Measurements from ENCODE around the gene SLC45A2. TPM values are rescaled to one million over a fixed set of nuclear protein-coding genes. Genes with fewer than 3 reads are reported as not detected.

Gene SLC45A2
- total RNA-seq, 1 experiment from 2014 or later, result 0.28 TPM

- DNase-seq (ENCODE audit: low spot score), result no peak
- H3K27me3 ChIP-seq (replicated peaks; ENCODE audit: insufficient read depth, low read depth, low read length, poor library complexity), result no peaks in the 10 kb centered on the region
- ChIA-PET CTCF (no interaction called here), POLR2A (ENCODE audit: low non-redundant PET) (no interaction called here)
- H3K27ac ChIP-seq (ENCODE audit: low read depth, low read length, poor library complexity, severe bottlenecking), result no peak overlapping the region
- intact Hi-C loops (cut with micrococcal nuclease; ENCODE audit: unreplicated experiment), result no loop called here
- no peaks in the 10 kb centered on the region for H3K9me3 ChIP-seq (ENCODE audit: low read depth, low read length, poor library complexity, severe bottlenecking)
- H3K36me3 ChIP-seq (ENCODE audit: insufficient read depth, low read length, poor library complexity, severe bottlenecking), result no peaks in the 10 kb centered on the region
- H3K4me3 ChIP-seq (ENCODE audit: low read depth, low read length, poor library complexity, severe bottlenecking), result no peak overlapping the region
- TF ChIP-seq EZH2 (IDR thresholded peaks at IDR 0.05; ENCODE audit: borderline replicate concordance, low read depth, low read length, poor library complexity, severe bottlenecking) (no peak), CTCF (conservative IDR thresholded peaks at IDR 0.05; ENCODE audit: low read depth, low read length) (no peak)
- H3K4me1 ChIP-seq (ENCODE audit: insufficient read depth, low read length, poor library complexity, severe bottlenecking), result no peaks in the 10 kb centered on the region
- BruUV-seq (replicated peaks), result no TSS peak
These were observed 6.2 kb downstream of the SLC45A2 start for GRCh38 chr5:33978306-33978705.

DNA sequence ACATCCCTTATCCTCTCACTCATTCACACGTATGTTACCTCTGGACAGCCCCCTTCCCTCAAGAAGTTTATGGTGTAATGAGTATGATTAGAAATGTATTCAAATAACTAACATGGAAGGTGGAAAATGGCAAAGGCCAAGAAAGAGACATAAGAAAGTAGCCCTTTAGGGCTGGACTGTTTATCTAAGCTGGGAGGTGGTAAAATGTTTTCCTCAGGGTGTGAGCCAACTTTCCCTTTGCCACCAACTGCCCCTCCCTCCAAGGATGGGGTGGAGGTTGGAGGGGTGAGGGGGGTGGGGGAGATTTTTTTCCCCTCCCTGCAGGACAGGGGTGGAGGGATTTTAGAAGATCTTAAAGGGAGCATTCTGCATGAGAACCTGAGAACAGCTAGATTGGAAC is 8.2 kb downstream of the SLC45A2 start:
- DNase-seq (ENCODE audit: low spot score), result no peak
- BruUV-seq (replicated peaks), result no TSS peak
- Histone ChIP-seq H3K27ac (ENCODE audit: low read depth, low read length, poor library complexity, severe bottlenecking) (no peak overlapping the region), H3K36me3 (ENCODE audit: insufficient read depth, low read length, poor library complexity, severe bottlenecking) (no peaks in the 10 kb centered on the region), H3K27me3 (replicated peaks; ENCODE audit: insufficient read depth, low read depth, low read length, poor library complexity) (no peaks in the 10 kb centered on the region), H3K9me3 (ENCODE audit: low read depth, low read length, poor library complexity, severe bottlenecking) (no peaks in the 10 kb centered on the region), H3K4me3 (ENCODE audit: low read depth, low read length, poor library complexity, severe bottlenecking) (no peak overlapping the region), H3K4me1 (ENCODE audit: insufficient read depth, low read length, poor library complexity, severe bottlenecking) (no peaks in the 10 kb centered on the region)
- CTCF ChIA-PET, result no interaction called here
- intact Hi-C loops (cut with micrococcal nuclease; ENCODE audit: unreplicated experiment), result no loop called here
- TF ChIP-seq EZH2 (IDR thresholded peaks at IDR 0.05; ENCODE audit: borderline replicate concordance, low read depth, low read length, poor library complexity, severe bottlenecking) (no peak), CTCF (conservative IDR thresholded peaks at IDR 0.05; ENCODE audit: low read depth, low read length) (no peak)
- POLR2A ChIA-PET (ENCODE audit: low non-redundant PET), result no interaction called here

DNA sequence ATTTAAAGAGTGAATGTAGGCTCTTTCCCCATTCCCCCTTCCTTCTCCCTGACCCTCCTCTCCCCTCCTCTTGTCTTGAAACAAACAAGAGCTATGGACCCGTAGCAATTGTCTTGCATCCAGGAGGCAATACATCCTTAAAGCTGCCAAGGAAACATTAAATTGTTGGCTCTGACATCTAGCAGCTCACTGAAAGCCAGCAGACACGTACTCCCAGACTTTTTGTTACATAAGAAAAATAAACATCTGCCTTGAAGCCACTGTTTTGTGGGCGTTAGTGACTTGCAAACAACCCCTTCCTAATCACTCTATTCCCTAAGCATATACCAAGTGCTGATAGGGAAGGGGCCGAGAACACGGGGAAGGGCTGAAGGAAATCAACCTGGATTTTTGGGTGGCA is 8.6 kb downstream of the SLC45A2 start:
- TF ChIP-seq EZH2 (IDR thresholded peaks at IDR 0.05; ENCODE audit: borderline replicate concordance, low read depth, low read length, poor library complexity, severe bottlenecking) (no peak), CTCF (conservative IDR thresholded peaks at IDR 0.05; ENCODE audit: low read depth, low read length) (no peak)
- no peak overlapping the region for H3K4me3 ChIP-seq (ENCODE audit: low read depth, low read length, poor library complexity, severe bottlenecking)
- H3K9me3 ChIP-seq (ENCODE audit: low read depth, low read length, poor library complexity, severe bottlenecking), result no peaks in the 10 kb centered on the region
- no peaks in the 10 kb centered on the region for H3K27me3 ChIP-seq (replicated peaks; ENCODE audit: insufficient read depth, low read depth, low read length, poor library complexity)
- CTCF ChIA-PET, result no interaction called here
- POLR2A ChIA-PET (ENCODE audit: low non-redundant PET), result no interaction called here
- H3K27ac ChIP-seq (ENCODE audit: low read depth, low read length, poor library complexity, severe bottlenecking), result no peak overlapping the region
- no peaks in the 10 kb centered on the region for H3K4me1 ChIP-seq (ENCODE audit: insufficient read depth, low read length, poor library complexity, severe bottlenecking)
- no peaks in the 10 kb centered on the region for H3K36me3 ChIP-seq (ENCODE audit: insufficient read depth, low read length, poor library complexity, severe bottlenecking)
- intact Hi-C loops (cut with micrococcal nuclease; ENCODE audit: unreplicated experiment), result no loop called here
- no peak for DNase-seq (ENCODE audit: low spot score)
- BruUV-seq (replicated peaks), result no TSS peak

Data from A673 (cell line).